IPS-NIHi7 (cell line): ENCODE measurements around the gene AMMECR1.
"Not testable (repeated sequence)": the region's sequence is repeated elsewhere in the genome, so short reads cannot be mapped to it uniquely, and the experiment has no call there.

Experiments used
- DNase-seq: peaks from one replicate; pipeline ENCODE4 v3.0.0; 2012; ENCODE audit warnings: mixed read lengths; ENCODE audit errors: extremely low spot score

Gene AMMECR1

DNA sequence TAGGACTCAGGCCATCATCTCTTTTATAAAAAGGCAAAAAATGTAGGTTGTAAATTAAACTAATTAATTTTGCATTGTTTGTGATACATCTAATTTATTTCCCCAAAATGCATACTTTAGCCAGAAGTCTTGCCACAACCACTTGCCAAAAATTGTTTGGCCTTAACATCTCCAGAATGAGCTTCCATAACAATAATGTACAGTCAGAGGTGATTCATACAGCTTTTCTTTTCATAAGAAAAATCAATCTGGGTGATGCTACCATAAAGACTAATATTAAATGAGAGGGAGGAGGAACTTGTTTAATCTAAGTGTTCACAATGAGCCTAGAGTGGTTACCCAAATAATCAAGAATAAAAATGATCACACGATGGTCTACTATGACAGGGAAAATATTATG is 59.3 kb downstream of the AMMECR1 start:
- no peak for DNase-seq

DNA sequence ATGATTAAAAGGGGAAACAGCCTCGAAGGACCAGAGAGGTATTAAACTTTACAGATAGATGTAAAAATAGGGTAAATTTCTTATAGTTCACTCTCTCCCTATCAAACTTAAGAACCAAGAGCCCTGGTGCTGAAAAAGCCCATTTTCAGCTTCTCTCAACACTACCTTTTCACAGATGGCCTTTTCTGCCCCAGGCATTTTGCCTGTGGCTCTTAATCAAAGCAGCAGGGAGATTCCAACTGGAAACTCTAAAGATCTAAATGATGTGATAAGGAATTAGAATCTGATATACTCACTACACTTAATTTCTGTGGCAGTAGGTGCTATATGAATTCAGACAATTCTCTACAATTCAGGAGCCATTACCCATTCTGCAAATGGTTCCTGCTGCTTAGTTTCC is 60.0 kb downstream of the AMMECR1 start:
- no peak for DNase-seq

DNA sequence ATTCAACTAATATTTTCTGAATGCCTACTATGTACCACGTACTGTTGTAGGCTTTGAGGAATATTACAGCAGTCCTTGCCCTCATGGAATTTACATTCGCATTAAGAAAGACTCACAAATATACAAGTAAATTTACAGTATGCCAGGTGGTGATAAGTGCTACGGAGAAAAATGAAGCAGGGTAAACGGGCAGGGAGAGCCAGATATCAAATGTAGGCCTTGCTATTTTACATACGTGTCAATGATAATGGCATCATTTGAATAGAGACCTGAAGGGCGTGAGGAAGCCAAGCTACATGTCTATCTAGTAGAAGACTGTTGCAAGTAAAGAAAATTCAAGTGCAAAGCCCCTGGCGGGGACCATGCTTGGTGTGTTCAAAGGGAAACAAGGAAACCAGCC is 65.2 kb downstream of the AMMECR1 start:
- no peak for DNase-seq

DNA sequence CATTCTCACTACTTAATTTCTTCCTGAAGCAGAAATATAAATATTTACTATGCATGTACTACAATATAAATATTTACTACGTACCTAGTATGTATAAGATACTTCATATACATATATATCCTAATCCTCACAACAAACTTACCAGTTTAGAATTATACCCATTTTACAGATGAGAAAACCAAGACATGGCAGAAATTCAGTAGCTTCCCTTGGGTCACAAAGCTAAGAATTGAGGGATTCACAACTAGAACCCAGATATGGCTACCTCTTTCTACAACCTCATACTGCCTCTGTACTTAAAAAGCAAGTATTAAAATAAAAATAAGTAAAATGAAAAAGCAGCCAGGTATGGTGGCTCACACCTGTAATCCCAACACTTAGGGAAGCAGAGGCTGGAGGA is 65.9 kb downstream of the AMMECR1 start:
- no peak for DNase-seq

DNA sequence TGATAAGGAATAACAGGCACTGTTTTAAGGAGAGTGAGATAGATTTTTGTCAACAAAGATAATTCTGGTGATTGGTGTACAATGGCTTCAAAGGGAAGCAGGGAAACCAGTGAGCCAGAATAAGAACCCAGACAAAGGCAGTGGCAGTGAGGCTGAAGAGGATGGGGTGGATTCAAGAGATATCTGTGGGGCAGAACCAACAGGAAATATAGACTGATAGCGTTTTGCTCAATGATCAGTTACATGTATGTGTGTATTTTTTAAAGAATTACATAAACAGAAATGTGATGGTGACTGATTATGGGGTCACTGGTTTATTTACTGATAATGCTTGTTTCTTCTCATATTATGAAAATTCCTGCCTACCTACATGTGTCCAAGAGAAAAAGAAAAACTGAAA is 66.4 kb downstream of the AMMECR1 start:
- no peak for DNase-seq

DNA sequence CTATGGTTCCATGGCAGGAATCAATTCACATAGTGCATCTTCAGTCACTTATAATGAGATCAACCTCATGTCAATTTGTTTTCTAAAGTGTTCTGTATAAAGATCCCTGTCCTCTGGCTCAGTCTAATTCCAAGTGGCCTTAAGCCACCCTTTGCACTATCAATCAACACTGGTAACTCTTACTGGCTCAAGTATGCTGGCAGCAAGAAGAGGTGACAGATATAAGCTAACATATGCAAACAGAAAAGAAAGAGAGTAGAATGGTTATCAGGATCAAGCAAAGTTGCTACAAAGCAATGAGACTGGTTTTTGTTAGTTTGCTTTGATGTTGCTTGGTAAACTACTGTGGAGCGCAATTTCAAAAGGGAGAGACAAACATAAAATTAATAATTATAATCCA is 67.0 kb downstream of the AMMECR1 start:
- no peak for DNase-seq

DNA sequence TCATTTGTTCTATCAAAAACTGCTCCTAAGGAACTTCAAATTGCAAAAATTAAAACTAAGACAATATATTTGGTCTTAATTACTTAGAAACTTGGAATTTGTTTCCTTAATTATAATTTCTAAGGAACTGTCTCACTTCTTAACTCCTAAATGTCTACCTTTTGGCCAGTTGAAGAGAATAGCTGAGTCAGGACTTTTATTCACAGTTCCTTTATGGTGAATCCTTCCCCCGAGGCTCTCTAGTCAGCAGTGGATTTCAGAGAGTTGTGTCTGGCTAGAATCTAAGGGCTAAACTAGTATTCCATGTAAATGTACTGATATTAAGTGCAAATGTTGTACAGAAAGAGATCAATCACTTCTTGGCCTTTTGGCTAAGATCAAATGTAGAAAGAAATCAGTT is 69.3 kb downstream of the AMMECR1 start:
- DNase-seq: no peak

DNA sequence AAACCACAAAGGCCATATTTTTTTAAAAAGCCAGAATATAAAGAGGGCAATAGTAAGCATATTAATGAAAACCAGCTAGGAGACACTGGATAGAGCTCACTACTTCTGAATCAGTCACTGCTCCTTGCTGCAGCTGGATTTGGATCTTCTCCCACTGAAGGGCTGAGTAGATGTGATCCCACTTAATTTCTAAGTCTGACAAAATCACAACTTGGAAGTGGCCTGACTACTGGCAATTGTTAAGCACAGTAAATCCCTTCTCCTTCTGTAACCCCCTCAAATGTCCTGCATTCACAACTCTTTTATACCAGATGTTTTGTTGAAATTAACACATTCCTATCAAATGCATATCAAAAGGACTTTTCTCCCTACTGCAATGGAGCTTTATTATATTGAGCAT is 72.9 kb downstream of the AMMECR1 start:
- no peak for DNase-seq

DNA sequence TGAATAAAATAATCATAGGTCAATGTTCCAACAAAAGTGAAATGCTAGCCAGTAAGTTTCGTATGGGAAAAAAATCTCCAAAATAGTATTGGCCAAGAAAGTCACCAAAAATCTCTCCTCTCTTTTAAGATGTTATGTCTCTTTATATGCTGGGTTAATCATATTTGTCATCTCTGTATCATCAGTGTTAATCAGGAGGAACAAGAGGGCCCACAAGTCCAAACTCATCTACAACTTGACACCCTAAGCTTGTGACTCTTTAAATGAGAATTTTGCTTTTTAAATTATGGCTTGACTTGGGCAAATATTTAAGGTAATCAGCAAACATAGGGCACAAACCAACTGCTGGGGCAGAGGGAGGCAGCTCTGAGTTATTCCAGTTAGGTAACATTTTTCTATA is 75.5 kb downstream of the AMMECR1 start:
- no peak for DNase-seq

DNA sequence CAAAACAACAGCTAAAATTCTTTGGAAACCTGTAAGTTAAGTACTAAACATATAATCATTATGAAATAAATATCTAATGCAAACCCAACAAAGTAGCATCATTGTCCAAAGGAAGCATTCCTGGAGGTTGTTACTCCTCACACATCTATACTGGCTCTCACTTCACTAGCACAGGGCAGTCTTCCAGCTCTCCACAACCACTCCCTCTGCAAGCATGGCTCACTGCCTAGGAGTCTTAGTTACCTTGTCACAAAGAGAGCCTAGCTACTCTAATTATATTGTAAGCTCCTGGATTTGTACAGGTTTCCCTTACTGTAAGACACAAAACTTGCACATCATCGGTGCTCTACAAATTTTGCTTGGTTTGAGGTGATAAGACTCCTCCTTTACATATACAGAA is 76.1 kb downstream of the AMMECR1 start:
- DNase-seq: no peak

DNA sequence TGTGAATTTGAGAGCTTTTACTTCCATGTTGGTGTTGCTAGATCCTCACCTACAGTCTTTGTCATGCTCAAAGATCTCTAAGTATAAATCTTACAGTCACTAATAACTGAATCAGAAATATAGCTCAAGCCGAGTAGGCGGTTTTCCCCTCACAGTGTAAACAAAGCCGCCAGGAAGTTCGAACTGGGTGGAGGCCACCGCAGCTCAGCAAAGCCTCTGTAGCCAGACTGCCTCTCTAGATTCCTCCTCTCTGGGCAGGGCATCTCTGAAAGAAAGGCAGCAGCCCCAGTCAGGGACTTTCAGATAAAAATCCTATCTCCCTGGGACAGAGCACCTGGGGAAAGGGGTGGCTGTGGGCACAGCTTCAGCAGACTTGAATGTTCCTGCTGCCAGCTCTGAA is 79.6 kb downstream of the AMMECR1 start:
- DNase-seq: not testable (repeated sequence)

DNA sequence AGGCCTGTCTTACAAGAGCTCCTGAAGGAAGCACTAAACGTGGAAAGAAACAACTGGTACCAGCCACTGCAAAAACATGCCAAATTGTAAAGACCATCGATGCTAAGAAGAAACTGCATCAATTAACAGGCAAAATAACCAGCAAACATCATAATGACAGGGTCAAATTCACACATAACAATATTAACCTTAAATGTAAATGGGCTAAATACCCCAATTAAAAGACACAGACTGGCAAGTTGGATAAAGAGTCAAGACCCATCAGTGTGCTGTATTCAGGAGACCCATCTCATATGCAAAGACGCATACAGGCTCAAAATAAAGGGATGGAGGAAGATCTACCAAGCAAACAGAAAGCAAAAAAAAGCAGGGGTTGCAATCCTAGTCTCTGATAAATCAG is 86.4 kb downstream of the AMMECR1 start:
- DNase-seq: not testable (repeated sequence)

DNA sequence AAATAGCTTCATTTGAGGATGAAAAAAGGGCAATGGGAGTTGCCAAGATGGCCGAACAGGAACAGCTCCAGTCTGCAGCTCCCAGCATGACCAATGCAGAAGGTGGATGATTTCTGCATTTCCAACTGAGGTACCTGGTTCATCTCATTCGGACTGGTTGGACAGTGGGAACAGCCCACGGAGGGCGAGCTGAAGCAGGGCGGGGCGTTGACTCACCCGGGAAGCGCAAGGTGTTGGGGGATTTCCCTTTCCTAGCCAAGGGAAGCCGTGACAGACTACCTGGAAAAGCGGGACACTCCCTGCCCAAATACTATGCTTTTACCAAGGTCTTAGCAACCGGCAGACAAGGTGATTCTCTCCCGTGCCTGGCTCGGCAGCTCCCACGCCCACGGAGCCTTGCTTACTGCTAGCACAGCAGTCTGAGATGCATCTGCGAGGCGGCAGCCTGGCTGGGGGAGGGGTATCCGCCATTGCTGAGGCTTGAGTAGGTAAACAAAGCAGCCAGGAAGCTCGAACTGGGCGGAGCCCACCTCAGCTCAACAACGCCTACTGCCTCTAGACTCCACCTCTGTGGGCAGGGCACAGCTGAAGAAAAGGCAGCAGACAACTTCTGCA is 88.3 kb downstream of the AMMECR1 start:
- not testable (repeated sequence) for DNase-seq

DNA sequence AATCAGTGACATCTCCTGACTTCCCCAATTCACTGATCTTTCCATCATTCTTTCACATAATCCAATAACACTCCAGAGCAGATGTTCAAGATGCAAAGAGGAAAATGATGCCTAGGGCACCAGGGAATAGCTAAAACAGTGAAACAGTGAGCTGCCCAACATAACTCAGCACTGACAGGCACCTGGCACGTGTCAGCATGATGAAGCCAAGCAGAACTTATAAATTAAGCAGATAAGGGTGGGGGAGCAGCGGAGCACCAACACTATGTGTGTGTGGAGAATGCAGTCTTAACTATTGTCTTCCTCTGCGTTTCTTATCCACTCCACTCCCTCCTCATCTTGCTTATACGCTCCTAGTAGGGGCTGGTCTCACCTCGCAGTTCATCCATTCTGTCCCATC is 89.4 kb downstream of the AMMECR1 start:
- DNase-seq: no peak

DNA sequence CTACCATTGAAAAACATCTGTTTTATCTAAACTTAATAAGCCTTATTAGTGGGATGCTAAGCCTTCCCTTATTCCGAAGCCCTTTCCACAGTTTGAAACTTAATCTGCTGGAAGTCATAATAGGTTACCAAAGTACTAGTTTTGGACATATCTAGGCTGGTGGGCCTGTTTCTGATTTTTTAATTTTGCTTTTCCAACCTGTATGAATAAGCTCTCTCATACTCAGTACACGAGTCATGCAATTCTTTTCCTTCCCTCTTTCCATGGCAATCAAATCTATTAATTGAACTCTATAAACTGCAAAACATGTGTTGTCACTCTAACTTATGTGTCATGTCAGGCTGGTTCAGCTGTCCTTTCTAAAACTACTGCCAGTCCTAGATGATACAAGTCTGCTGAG is 91.0 kb downstream of the AMMECR1 start:
- DNase-seq: no peak

DNA sequence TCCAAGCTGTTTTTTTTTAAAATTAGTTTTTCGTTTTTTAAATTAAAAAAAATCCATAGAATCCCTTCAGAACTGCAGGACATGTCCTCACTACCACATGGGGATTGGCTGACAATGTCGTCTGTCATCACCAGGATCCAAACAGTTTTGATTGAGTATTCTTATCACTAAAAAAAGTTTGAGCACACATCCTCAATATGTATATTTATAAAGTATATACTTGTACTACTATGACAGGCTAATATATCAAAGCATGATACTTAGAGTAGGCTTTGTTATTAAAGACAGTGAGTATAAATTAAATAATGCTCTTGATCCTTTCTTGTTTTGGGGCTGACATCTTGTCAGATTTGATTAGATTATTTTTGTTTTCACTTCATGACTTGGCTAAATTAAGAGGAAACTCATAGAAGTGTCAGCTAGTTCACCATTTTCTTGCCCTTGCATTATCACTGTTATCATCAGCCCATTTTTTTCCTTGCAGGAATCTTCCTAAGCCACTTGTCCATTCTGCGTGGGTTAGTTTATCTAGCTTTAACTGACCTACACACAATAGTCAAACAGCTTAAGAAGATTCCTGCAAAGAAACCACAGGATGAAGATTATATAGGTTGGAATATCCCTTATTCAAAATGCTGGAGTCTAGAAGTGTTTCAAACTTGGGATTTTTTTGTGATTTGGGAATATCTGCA is 92.8 kb downstream of the AMMECR1 start:
- no peak for DNase-seq

DNA sequence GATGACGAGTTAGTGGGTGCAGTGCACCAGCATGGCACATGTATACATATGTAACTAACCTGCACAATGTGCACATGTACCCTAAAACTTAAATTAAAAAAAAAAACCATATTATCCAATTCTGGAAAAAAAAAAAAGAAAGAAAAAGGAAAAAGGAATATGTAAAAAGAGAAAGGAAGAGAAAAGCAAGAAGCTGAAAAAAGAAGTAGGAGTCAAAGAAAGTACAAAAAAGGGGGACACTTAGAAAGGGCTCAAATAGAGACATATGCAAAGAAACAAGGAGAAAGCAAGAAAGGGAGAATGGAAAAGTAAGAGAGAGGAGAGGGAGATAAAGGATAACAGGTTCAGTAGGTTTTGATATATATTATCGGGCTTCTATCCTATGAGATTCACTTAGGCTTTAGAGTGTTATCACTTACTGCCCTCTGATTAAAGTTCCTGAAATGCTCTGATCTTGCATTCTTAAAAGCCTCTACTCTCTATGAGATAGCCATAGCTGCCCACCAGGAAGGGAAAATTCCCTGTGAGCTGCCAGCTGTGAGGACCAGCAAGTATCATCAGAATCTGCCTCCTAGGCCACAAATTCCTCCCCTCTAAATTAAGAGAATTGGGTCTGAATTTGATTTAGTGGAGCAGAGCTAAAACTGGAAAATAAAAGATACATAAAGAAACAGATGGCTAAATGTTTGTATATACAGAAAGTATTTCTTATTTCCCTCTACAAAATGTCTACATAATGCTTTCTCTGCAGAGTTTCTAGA is 95.2 kb downstream of the AMMECR1 start:
- no peak for DNase-seq

DNA sequence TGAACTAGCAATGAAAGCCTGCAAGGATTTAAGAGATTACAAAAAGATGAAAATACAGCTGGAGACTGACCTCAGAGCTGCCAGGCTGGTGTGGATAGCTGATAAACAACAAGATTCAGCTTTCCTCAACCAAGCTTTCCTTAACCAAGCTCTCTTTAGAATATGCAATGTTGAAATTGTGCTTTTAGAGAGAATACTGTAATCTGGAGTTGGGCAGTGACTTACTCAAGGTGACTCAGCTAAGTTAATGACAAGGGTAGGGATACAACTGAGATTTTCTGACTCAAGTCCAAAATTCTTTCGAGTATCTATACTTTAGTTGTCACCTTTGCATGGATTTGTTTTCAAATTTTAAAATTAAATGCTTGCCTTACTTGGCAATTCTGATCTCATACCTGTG is 98.0 kb downstream of the AMMECR1 start:
- DNase-seq: no peak

DNA sequence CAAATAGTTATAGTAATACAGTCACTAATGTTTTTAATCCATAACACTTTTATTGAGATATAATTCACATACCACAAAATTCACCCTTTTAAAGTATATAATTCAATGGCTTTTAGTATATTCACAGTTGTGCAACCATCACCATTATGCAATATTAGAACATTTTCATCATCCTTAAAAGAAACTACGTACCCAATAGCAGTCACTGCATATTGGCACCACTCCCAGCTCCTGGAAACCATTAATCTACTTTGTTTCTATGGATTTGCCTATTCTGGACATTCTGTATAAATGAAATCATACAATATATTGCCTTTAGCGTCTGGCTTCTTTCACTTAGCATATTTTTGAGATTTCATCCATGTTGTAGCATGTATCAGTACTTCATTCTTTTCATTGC is 99.3 kb downstream of the AMMECR1 start:
- no peak for DNase-seq

DNA sequence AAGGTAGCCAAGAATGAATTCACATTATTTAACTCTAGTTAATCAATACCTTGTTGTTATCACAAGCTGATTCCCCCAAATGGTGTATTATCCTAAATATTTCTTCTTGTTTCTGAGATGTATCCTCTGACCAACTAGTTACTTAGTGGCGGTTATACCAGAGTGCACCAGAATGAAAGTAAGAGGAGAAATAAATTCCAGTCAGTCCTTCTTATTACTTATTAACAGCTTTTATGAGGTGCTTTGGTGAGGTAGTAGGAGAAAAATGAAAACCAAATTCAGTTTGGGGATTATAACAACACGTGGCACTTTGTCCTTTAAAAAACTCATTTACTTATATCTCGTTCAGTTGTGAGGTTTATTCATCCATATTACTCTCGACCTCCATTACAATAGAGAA is 101.9 kb downstream of the AMMECR1 start:
- DNase-seq: no peak

DNA sequence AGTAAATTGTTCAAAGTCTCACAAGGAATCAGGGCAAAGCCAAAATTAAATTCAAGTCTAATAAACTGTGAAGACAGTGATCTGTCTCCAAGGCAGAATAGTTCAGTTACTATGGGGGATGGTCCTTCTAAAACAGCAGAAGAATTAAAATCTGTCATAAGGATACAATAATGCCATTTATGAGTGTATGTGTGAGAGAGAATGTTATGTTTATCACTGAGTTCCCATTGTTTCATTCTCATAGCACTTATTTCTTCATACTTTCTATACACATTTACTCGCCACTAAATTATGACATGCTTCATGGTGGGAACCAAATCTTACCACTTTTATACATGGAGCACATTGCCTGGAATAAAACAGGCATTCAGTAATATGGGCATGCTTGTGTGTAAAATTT is 102.5 kb downstream of the AMMECR1 start:
- DNase-seq: no peak

DNA sequence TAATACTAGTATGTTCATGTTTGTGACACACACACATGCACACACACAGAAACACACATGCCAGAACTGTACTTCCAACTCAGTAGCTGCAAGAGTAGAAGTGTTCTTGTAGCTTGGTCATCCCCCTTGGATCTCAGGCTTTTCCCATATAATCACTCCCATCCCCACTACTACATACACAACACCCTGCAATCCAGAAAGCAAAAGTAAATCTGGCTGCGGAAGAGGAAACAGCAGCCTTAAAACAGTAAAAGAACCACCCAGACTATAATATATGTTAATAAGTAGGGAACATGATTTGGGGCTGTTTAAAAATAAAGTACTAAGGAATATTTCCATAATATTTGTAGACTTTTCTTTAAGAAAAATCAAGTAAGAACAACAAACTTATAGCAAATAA is 103.2 kb downstream of the AMMECR1 start:
- no peak for DNase-seq

DNA sequence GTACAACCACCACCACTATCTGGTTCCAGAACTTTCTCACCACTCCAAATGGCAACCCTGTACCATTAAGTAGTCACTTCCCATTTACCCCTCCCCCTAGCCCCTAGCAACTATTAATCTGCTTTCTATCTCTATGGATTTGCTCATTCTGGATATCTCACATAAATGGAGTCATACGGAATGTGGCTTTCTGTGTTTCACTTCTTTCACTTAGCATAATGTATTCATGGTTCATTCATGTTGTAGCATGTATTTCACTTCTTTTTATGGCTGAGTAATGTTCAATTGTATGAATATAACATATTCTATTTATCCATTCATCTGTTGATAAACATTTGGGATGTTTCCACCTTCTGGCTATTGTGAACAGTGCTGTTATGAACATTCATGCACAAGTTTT is 104.7 kb downstream of the AMMECR1 start:
- DNase-seq: no peak
